Fibroblast of lung (primary cell): ENCODE results near the gene ASPRV1.

Source experiments
- EZH2 ChIP-seq: IDR thresholded peaks from 2 replicates; pipeline ENCODE4 v1.5.1; 2012; ENCODE audit warnings: low read length, control low read depth, mild to moderate bottlenecking; ENCODE audit errors: missing control alignments
- TF ChIP-seq, protein P1 (sequence below), 2 donors: IDR thresholded peaks in 1 of 2; conservative IDR thresholded peaks in 1 of 2; 1 replicate in 1 of 2; 2 replicates in 1 of 2; pipeline ENCODE4 v1.5.1; 2011 to 2012; ENCODE audit warnings: low read length in 2 of 2, control low read depth in 1 of 2, inconsistent platforms in 1 of 2, low read depth in 1 of 2, mild to moderate bottlenecking in 1 of 2

DNA sequence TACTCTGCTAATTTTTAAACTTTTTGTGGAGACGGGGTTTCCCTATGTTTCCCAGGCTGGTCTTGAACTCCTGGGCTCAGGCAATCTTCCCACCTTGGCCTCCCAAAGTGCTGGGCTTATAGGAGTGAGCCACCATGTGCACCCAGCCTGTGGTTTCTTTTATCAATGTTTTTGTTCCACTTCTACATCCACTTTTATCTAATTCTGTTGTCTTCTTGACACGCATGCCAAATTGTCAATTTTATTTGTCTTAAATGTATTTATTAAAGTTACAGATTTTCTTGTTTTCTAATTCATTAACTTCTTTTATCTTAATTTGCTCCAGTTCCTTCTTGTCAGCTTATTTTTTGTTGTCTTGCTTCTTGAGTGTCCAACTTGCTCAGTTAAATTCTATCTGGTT lies 43.8 kb upstream of the ASPRV1 start:
- TF ChIP-seq, protein P1, sequence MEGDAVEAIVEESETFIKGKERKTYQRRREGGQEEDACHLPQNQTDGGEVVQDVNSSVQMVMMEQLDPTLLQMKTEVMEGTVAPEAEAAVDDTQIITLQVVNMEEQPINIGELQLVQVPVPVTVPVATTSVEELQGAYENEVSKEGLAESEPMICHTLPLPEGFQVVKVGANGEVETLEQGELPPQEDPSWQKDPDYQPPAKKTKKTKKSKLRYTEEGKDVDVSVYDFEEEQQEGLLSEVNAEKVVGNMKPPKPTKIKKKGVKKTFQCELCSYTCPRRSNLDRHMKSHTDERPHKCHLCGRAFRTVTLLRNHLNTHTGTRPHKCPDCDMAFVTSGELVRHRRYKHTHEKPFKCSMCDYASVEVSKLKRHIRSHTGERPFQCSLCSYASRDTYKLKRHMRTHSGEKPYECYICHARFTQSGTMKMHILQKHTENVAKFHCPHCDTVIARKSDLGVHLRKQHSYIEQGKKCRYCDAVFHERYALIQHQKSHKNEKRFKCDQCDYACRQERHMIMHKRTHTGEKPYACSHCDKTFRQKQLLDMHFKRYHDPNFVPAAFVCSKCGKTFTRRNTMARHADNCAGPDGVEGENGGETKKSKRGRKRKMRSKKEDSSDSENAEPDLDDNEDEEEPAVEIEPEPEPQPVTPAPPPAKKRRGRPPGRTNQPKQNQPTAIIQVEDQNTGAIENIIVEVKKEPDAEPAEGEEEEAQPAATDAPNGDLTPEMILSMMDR (conservative IDR thresholded peaks at IDR 0.05 in 1 of 2, IDR thresholded peaks at IDR 0.05 in 1 of 2; ENCODE audit: low read depth in 1 of 2, low read length in 2 of 2), result no peak
- TF ChIP-seq EZH2, result no peak
